Smooth muscle cell of the coronary artery (primary cell): ENCODE data around the gene SLC30A1. TPM values are rescaled to one million over a fixed set of nuclear protein-coding genes. Genes with fewer than 3 reads are reported as not detected.

Experiments
- total RNA-seq: library from RNA; depleted of rRNA; stranded (reverse); fragments of >200 nt; gene quantifications from 2 replicates; pipeline ENCODE4 v1.2.3, GENCODE V29; 2014; ENCODE audit warnings: low replicate concordance

Gene SLC30A1
- total RNA-seq, result 15.1 and 17.7 TPM in 2 replicates

GRCh38 chr1:211578640-211579439, at the start of gene SLC30A1:
TSS of gene SLC30A1 (minus strand) at chr1:211579161. CDS start at chr1:211578612, 549 bp downstream.

Other genes starting within 250 kb of the SLC30A1 start
- not detected in 2 replicates for gene RD3, start 87.0 kb downstream of the SLC30A1 start, total RNA-seq
- gene NEK2, start 96.5 kb upstream of the SLC30A1 start, total RNA-seq, result 0.70 and 6.5 TPM in 2 replicates